Fibroblast of lung (primary cell): ENCODE results near the gene MINK1. TPM values are rescaled to one million over a fixed set of nuclear protein-coding genes. Genes with fewer than 3 reads are reported as not detected.

Source experiments
- DNase-seq, 2 donors: peaks; one replicate each; pipeline versions ENCODE4 v3.0.0 to v3.0.0-alpha.2; 2010; ENCODE audit warnings: low read depth in 2 of 2
- H2AFZ ChIP-seq: 2 replicates; pipeline ENCODE4 v1.5.1; 2012; ENCODE audit warnings: low read length, control low read depth, inconsistent platforms
- H3K27ac ChIP-seq: 2 replicates; pipeline ENCODE4 v1.5.1; 2011; ENCODE audit warnings: low read length, control low read depth; ENCODE audit not compliant: insufficient read depth
- H3K27me3 ChIP-seq: 2 replicates; pipeline ENCODE4 v1.5.1; 2011; ENCODE audit warnings: mild to moderate bottlenecking, low read length; ENCODE audit not compliant: control insufficient read depth, insufficient read depth
- H3K36me3 ChIP-seq: 2 replicates; pipeline ENCODE4 v1.5.1; 2011; ENCODE audit warnings: low read length; ENCODE audit not compliant: control insufficient read depth, insufficient read depth
- H3K4me1 ChIP-seq: 2 replicates; pipeline ENCODE4 v1.5.1; 2011; ENCODE audit warnings: low read length; ENCODE audit not compliant: control insufficient read depth, insufficient read depth; ENCODE audit errors: extremely low read depth
- H3K4me2 ChIP-seq: 2 replicates; pipeline ENCODE4 v1.5.1; 2011; ENCODE audit warnings: low read length, control low read depth; ENCODE audit not compliant: insufficient read depth; ENCODE audit errors: extremely low read depth
- H3K4me3 ChIP-seq, 4 experiments: fragments of 200-600 bp in 1 of 4; sonication (generic) in 1 of 4; replicated peaks in 1 of 4; 2 replicates each; pipeline ENCODE4 v1.5.1; 2011 to 2016; ENCODE audit warnings: low read length in 4 of 4, low read depth in 3 of 4, mild to moderate bottlenecking in 3 of 4, control low read depth in 2 of 4, inconsistent platforms in 1 of 4, mixed read lengths in 1 of 4; ENCODE audit not compliant: insufficient read depth in 1 of 4; ENCODE audit errors: control extremely low read depth in 1 of 4
- H3K79me2 ChIP-seq: 2 replicates; pipeline ENCODE4 v1.5.1; 2012; ENCODE audit warnings: mild to moderate bottlenecking, low read length, inconsistent platforms; ENCODE audit not compliant: control insufficient read depth, insufficient read depth
- H3K9ac ChIP-seq: 2 replicates; pipeline ENCODE4 v1.5.1; 2011; ENCODE audit warnings: mild to moderate bottlenecking, low read length, control low read depth; ENCODE audit not compliant: insufficient read depth
- H3K9me3 ChIP-seq: 2 replicates; pipeline ENCODE4 v1.5.1; 2012; ENCODE audit warnings: low read depth, low read length; ENCODE audit not compliant: control insufficient read depth, insufficient read depth
- H4K20me1 ChIP-seq: 2 replicates; pipeline ENCODE4 v1.5.1; 2011; ENCODE audit warnings: low read length; ENCODE audit not compliant: control insufficient read depth, insufficient read depth; ENCODE audit errors: extremely low read depth
- EZH2 ChIP-seq: IDR thresholded peaks from 2 replicates; pipeline ENCODE4 v1.5.1; 2012; ENCODE audit warnings: low read length, control low read depth, mild to moderate bottlenecking; ENCODE audit errors: missing control alignments
- polyA plus RNA-seq, 2 donors: library from polyadenylated mRNA; depleted of rRNA in 1 of 2; stranded (reverse) in 1 of 2; unstranded in 1 of 2; fragments of >200 nt; gene quantifications; 2 replicates each; pipeline ENCODE4 v1.2.1, GENCODE V29; 2011 to 2012; ENCODE audit warnings: missing spikeins in 1 of 2
- total RNA-seq: library from RNA; depleted of rRNA; stranded (reverse); fragments of >200 nt; gene quantifications from 2 replicates; pipeline ENCODE4 v1.2.1, GENCODE V29; 2014
- TF ChIP-seq, protein P1 (sequence below), 2 donors: IDR thresholded peaks in 1 of 2; conservative IDR thresholded peaks in 1 of 2; 1 replicate in 1 of 2; 2 replicates in 1 of 2; pipeline ENCODE4 v1.5.1; 2011 to 2012; ENCODE audit warnings: low read length in 2 of 2, control low read depth in 1 of 2, inconsistent platforms in 1 of 2, low read depth in 1 of 2, mild to moderate bottlenecking in 1 of 2

Gene MINK1
- total and polyA plus RNA-seq, 2 donors (not counting 1 experiment from before 2014, with no cell fraction given): 27.2 to 28.6 TPM

GRCh38 chr17:4898927-4899326 lies 65.8 kb downstream of the MINK1 start:
- no peaks in the 10 kb centered on the region for H4K20me1 ChIP-seq
- H3K79me2 ChIP-seq: no peaks in the 10 kb centered on the region
- H3K9me3 ChIP-seq: no peaks in the 10 kb centered on the region
- no peak overlapping the region for H3K9ac ChIP-seq
- H3K4me1 ChIP-seq: peaks cover 4% of the 10 kb centered on the region
- H3K4me3 ChIP-seq: peak overlapping the region in 1 of 4 experiments; percentile 42
- no peak overlapping the region for H3K27ac ChIP-seq
- no peak overlapping the region for H2AFZ ChIP-seq
- DNase-seq: no peak
- H3K36me3 ChIP-seq: peaks cover 16% of the 10 kb centered on the region
- H3K4me2 ChIP-seq: no peak overlapping the region
- TF ChIP-seq, protein P1, sequence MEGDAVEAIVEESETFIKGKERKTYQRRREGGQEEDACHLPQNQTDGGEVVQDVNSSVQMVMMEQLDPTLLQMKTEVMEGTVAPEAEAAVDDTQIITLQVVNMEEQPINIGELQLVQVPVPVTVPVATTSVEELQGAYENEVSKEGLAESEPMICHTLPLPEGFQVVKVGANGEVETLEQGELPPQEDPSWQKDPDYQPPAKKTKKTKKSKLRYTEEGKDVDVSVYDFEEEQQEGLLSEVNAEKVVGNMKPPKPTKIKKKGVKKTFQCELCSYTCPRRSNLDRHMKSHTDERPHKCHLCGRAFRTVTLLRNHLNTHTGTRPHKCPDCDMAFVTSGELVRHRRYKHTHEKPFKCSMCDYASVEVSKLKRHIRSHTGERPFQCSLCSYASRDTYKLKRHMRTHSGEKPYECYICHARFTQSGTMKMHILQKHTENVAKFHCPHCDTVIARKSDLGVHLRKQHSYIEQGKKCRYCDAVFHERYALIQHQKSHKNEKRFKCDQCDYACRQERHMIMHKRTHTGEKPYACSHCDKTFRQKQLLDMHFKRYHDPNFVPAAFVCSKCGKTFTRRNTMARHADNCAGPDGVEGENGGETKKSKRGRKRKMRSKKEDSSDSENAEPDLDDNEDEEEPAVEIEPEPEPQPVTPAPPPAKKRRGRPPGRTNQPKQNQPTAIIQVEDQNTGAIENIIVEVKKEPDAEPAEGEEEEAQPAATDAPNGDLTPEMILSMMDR (conservative IDR thresholded peaks at IDR 0.05 in 1 of 2, IDR thresholded peaks at IDR 0.05 in 1 of 2; ENCODE audit: low read depth in 1 of 2, low read length in 2 of 2): no peak
- no peak for TF ChIP-seq EZH2
- no peaks in the 10 kb centered on the region for H3K27me3 ChIP-seq

GRCh38 chr17:4899341-4900230 lies 66.4 kb downstream of the MINK1 start, which contains the start of gene C17orf107:
C17orf107 (plus strand) TSS chr17:4899536; CDS start chr17:4899763, 227 bp downstream.
- peak within 1 kb of the TSS; percentile 37 for H3K9ac ChIP-seq
- H3K4me2 ChIP-seq: peak within 1 kb of the TSS; percentile 51
- H2AFZ ChIP-seq: peak within 1 kb of the TSS; percentile 30
- H3K79me2 ChIP-seq: no peaks in the 10 kb centered on the region
- DNase-seq: peak; percentile 72 to 81
- no peaks in the 10 kb centered on the region for H4K20me1 ChIP-seq
- H3K36me3 ChIP-seq: peaks cover 16% of the 10 kb centered on the region
- H3K9me3 ChIP-seq: no peaks in the 10 kb centered on the region
- peak within 1 kb of the TSS in 3 of 4 experiments; percentile 21 to 67 (median 42) for H3K4me3 ChIP-seq
- peaks cover 4% of the 10 kb centered on the region for H3K4me1 ChIP-seq
- H3K27me3 ChIP-seq: no peaks in the 10 kb centered on the region
- no peak for TF ChIP-seq EZH2
- TF ChIP-seq, protein P1 (conservative IDR thresholded peaks at IDR 0.05 in 1 of 2, IDR thresholded peaks at IDR 0.05 in 1 of 2; ENCODE audit: low read depth in 1 of 2, low read length in 2 of 2): no peak
- no peak within 1 kb of the TSS for H3K27ac ChIP-seq

DNA sequence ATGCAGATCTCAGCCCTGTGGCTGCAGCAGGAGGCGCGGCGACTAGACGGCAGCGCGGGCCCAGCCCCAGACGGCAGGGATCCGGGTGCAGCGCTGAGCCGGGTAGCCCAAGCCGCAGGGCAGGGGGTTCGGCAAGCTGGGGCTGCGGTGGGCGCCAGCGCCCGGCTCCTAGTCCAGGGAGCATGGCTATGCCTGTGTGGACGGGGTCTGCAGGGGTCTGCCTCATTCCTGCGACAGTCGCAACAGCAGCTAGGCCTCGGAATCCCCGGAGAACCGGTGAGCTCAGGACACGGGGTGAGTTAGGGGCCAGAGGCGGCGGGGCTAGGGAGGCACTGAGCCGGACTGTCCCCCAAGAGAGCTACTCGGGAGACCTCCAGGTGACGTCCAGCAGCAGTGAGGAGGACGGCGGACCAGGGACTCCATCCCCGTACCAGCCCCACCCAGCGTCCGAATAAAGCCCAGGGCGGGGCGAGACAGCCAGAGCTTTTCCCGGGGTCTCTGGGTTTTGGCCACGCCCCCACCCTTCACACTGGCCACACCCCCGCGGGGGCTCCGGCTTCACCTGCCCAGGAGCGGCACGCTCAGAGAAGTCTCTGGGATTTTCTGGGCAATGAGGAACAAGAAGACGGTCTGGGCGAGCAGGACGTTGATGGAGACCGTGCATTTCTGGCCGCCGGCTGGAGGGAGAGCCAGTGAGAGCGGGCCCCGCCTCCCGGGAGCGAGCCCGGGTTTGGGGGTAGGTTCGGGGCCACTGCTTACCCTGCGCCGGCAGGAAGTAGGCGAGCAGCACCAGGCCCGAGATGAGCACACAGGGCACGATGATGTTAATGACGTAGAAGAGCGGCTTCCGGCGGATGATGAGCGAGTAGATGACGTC lies 67.3 kb downstream of the MINK1 start:
- DNase-seq: peak in 1 of 2 donors; percentile 21
- H3K27ac ChIP-seq: no peak overlapping the region
- H3K79me2 ChIP-seq: no peaks in the 10 kb centered on the region
- H3K4me1 ChIP-seq: peaks cover 4% of the 10 kb centered on the region
- no peak overlapping the region for H3K9ac ChIP-seq
- no peak overlapping the region for H2AFZ ChIP-seq
- TF ChIP-seq, protein P1 (conservative IDR thresholded peaks at IDR 0.05 in 1 of 2, IDR thresholded peaks at IDR 0.05 in 1 of 2; ENCODE audit: low read depth in 1 of 2, low read length in 2 of 2): no peak
- no peak for TF ChIP-seq EZH2
- H3K9me3 ChIP-seq: no peaks in the 10 kb centered on the region
- H3K36me3 ChIP-seq: peaks cover 11% of the 10 kb centered on the region
- no peak overlapping the region for H3K4me3 ChIP-seq
- H3K4me2 ChIP-seq: no peak overlapping the region
- no peaks in the 10 kb centered on the region for H4K20me1 ChIP-seq
- no peaks in the 10 kb centered on the region for H3K27me3 ChIP-seq
